GM12878 (cell line): ENCODE results near the gene DCUN1D3. TPM values are rescaled to one million over a fixed set of nuclear protein-coding genes. Genes with fewer than 3 reads are reported as not detected.

Source experiments
- polyA plus RNA-seq, 11 experiments: library from polyadenylated mRNA; depleted of rRNA in 4 of 11; unstranded in 6 of 11; stranded (reverse) in 5 of 11; fragments of >200 nt; fragmentation: Nextera tagmentation in 4 of 11; fragmentation: Illumina TruSeq in 1 of 11; extraction: Ambion mirVana in 4 of 11; extraction: Trizol in 1 of 11; gene quantifications; 1 replicate in 1 of 11; 2 replicates in 10 of 11; pipeline versions ENCODE4 v1.2.1 to v1.2.3, GENCODE V29; 2011 to 2016; ENCODE audit warnings: inconsistent platforms in 2 of 11, missing spikeins in 2 of 11, low read depth in 1 of 11
- small RNA-seq: library from RNA; depleted of rRNA; stranded (forward); fragments of <200 nt; gene quantifications from one replicate; pipeline ENCODE3, GENCODE V24; 2014
- total RNA-seq, 4 experiments: library from RNA; depleted of rRNA in 3 of 4; stranded (reverse); fragments of >200 nt in 3 of 4; fragmentation: Illumina TruSeq in 1 of 4; extraction: Trizol in 1 of 4; gene quantifications; 2 replicates each; pipeline versions ENCODE4 v1.2.1 to v1.2.3, GENCODE V29; 2013 to 2021

Gene DCUN1D3
- total and polyA plus RNA-seq, 10 of the 15 experiments (the other 5 are each of a cell fraction or from before 2014, with no cell fraction given), result 0.47 to 4.5 (median 1.9) TPM

Small RNA genes within 50 kb of the gene (small RNA-seq; reads per million reads assigned to genes)
- gene RF00618, result not detected

Other genes starting within 250 kb of the DCUN1D3 start
- 0.22 TPM in 1 of 2 replicates, not detected in the other for gene ACSM1, start 202.7 kb downstream of the DCUN1D3 start, total RNA-seq (2014; rRNA removed)
- gene ACSM1, start 202.7 kb downstream of the DCUN1D3 start, total RNA-seq (2014; rRNA removed; fragmentation: Illumina TruSeq; extraction: Trizol), result 0.09 and 0.22 TPM in 2 replicates
- gene ACSM1, start 202.7 kb downstream of the DCUN1D3 start, total RNA-seq (2021), result not detected in 2 replicates
- 0.15 and 0.26 TPM in 2 replicates for gene ACSM1, start 202.7 kb downstream of the DCUN1D3 start, polyA plus RNA-seq (2011; rRNA removed)
- gene ACSM1, start 202.7 kb downstream of the DCUN1D3 start, polyA plus RNA-seq (2014; fragmentation: Illumina TruSeq; extraction: Trizol), result 0.13 and 0.55 TPM in 2 replicates
- under 1 TPM; 0.11 TPM for gene ACSM1, start 202.7 kb downstream of the DCUN1D3 start, polyA plus RNA-seq (2014; fragmentation: Nextera tagmentation; extraction: Ambion mirVana)
- 0.14 and 0.22 TPM in 2 replicates for gene ACSM1, start 202.7 kb downstream of the DCUN1D3 start, polyA plus RNA-seq (2014; rRNA removed)
- gene ACSM1, start 202.7 kb downstream of the DCUN1D3 start, polyA plus RNA-seq (2016; fragmentation: Nextera tagmentation; extraction: Ambion mirVana), result not detected
- 46.3 and 48.4 TPM in 2 replicates for gene THUMPD1, start 158.5 kb downstream of the DCUN1D3 start, total RNA-seq (2014; rRNA removed)
- 48.5 and 49.5 TPM in 2 replicates for gene THUMPD1, start 158.5 kb downstream of the DCUN1D3 start, total RNA-seq (2014; rRNA removed; fragmentation: Illumina TruSeq; extraction: Trizol)
- 33.7 and 36.2 TPM in 2 replicates for gene THUMPD1, start 158.5 kb downstream of the DCUN1D3 start, total RNA-seq (2021)
- 35.5 and 61.3 TPM in 2 replicates for gene THUMPD1, start 158.5 kb downstream of the DCUN1D3 start, polyA plus RNA-seq (2011; rRNA removed)
- gene THUMPD1, start 158.5 kb downstream of the DCUN1D3 start, polyA plus RNA-seq (2014; fragmentation: Illumina TruSeq; extraction: Trizol), result 37.7 and 44.4 TPM in 2 replicates
- 10 to 100 TPM; 21.5 to 26.1 TPM for gene THUMPD1, start 158.5 kb downstream of the DCUN1D3 start, polyA plus RNA-seq (2014; fragmentation: Nextera tagmentation; extraction: Ambion mirVana)
- 28.9 and 31.7 TPM in 2 replicates for gene THUMPD1, start 158.5 kb downstream of the DCUN1D3 start, polyA plus RNA-seq (2014; rRNA removed)
- gene THUMPD1, start 158.5 kb downstream of the DCUN1D3 start, polyA plus RNA-seq (2016; fragmentation: Nextera tagmentation; extraction: Ambion mirVana), result 10 to 100 TPM; 45.2 to 49.5 TPM
- 4.5 and 7.7 TPM in 2 replicates for gene ACSM3, start 136.3 kb downstream of the DCUN1D3 start, total RNA-seq (2014; rRNA removed)
- gene ACSM3, start 136.3 kb downstream of the DCUN1D3 start, total RNA-seq (2014; rRNA removed; fragmentation: Illumina TruSeq; extraction: Trizol), result 5.4 and 6.5 TPM in 2 replicates
- 4.4 and 7.1 TPM in 2 replicates for gene ACSM3, start 136.3 kb downstream of the DCUN1D3 start, total RNA-seq (2021)
- gene ACSM3, start 136.3 kb downstream of the DCUN1D3 start, polyA plus RNA-seq (2011; rRNA removed), result 21.0 and 28.6 TPM in 2 replicates
- 6.7 and 7.5 TPM in 2 replicates for gene ACSM3, start 136.3 kb downstream of the DCUN1D3 start, polyA plus RNA-seq (2014; fragmentation: Illumina TruSeq; extraction: Trizol)
- 1 to 10 TPM; 5.0 to 6.8 TPM for gene ACSM3, start 136.3 kb downstream of the DCUN1D3 start, polyA plus RNA-seq (2014; fragmentation: Nextera tagmentation; extraction: Ambion mirVana)
- gene ACSM3, start 136.3 kb downstream of the DCUN1D3 start, polyA plus RNA-seq (2014; rRNA removed), result 4.2 and 4.9 TPM in 2 replicates
- gene ACSM3, start 136.3 kb downstream of the DCUN1D3 start, polyA plus RNA-seq (2016; fragmentation: Nextera tagmentation; extraction: Ambion mirVana), result 1 to 10 TPM; 6.9 to 7.9 TPM
- gene ERI2, start 93.9 kb downstream of the DCUN1D3 start, total RNA-seq (2014; rRNA removed), result 20.3 and 24.4 TPM in 2 replicates
- gene ERI2, start 93.9 kb downstream of the DCUN1D3 start, total RNA-seq (2014; rRNA removed; fragmentation: Illumina TruSeq; extraction: Trizol), result 19.9 and 24.4 TPM in 2 replicates
- gene ERI2, start 93.9 kb downstream of the DCUN1D3 start, total RNA-seq (2021), result 17.4 and 18.5 TPM in 2 replicates
- gene ERI2, start 93.9 kb downstream of the DCUN1D3 start, polyA plus RNA-seq (2011; rRNA removed), result 29.9 and 40.7 TPM in 2 replicates
- gene ERI2, start 93.9 kb downstream of the DCUN1D3 start, polyA plus RNA-seq (2014; fragmentation: Illumina TruSeq; extraction: Trizol), result 17.5 and 21.2 TPM in 2 replicates
- 1 to 10 TPM; 7.7 to 7.8 TPM for gene ERI2, start 93.9 kb downstream of the DCUN1D3 start, polyA plus RNA-seq (2014; fragmentation: Nextera tagmentation; extraction: Ambion mirVana)
- gene ERI2, start 93.9 kb downstream of the DCUN1D3 start, polyA plus RNA-seq (2014; rRNA removed), result 12.0 and 16.1 TPM in 2 replicates
- 10 to 100 TPM; 34.4 to 35.5 TPM for gene ERI2, start 93.9 kb downstream of the DCUN1D3 start, polyA plus RNA-seq (2016; fragmentation: Nextera tagmentation; extraction: Ambion mirVana)
- gene REXO5, start 93.8 kb downstream of the DCUN1D3 start, total RNA-seq (2014; rRNA removed), result 10.3 and 12.9 TPM in 2 replicates
- gene REXO5, start 93.8 kb downstream of the DCUN1D3 start, total RNA-seq (2014; rRNA removed; fragmentation: Illumina TruSeq; extraction: Trizol), result 9.9 and 11.0 TPM in 2 replicates
- gene REXO5, start 93.8 kb downstream of the DCUN1D3 start, total RNA-seq (2021), result 9.3 and 9.4 TPM in 2 replicates
- gene REXO5, start 93.8 kb downstream of the DCUN1D3 start, polyA plus RNA-seq (2011; rRNA removed), result 9.4 and 13.6 TPM in 2 replicates
- gene REXO5, start 93.8 kb downstream of the DCUN1D3 start, polyA plus RNA-seq (2014; fragmentation: Illumina TruSeq; extraction: Trizol), result 9.2 and 10.3 TPM in 2 replicates
- gene REXO5, start 93.8 kb downstream of the DCUN1D3 start, polyA plus RNA-seq (2014; fragmentation: Nextera tagmentation; extraction: Ambion mirVana), result 1 to 10 TPM; 3.8 to 4.1 TPM
- gene REXO5, start 93.8 kb downstream of the DCUN1D3 start, polyA plus RNA-seq (2014; rRNA removed), result 8.6 and 12.9 TPM in 2 replicates
- 10 to 100 TPM; 15.4 to 15.5 TPM for gene REXO5, start 93.8 kb downstream of the DCUN1D3 start, polyA plus RNA-seq (2016; fragmentation: Nextera tagmentation; extraction: Ambion mirVana)
- 24.9 and 27.2 TPM in 2 replicates for gene LYRM1, start 413 bp upstream of the DCUN1D3 start, total RNA-seq (2014; rRNA removed)
- gene LYRM1, start 413 bp upstream of the DCUN1D3 start, total RNA-seq (2014; rRNA removed; fragmentation: Illumina TruSeq; extraction: Trizol), result 37.2 and 41.0 TPM in 2 replicates
- gene LYRM1, start 413 bp upstream of the DCUN1D3 start, total RNA-seq (2021), result 18.4 and 19.4 TPM in 2 replicates
- 54.4 and 81.5 TPM in 2 replicates for gene LYRM1, start 413 bp upstream of the DCUN1D3 start, polyA plus RNA-seq (2011; rRNA removed)
- 43.8 and 44.8 TPM in 2 replicates for gene LYRM1, start 413 bp upstream of the DCUN1D3 start, polyA plus RNA-seq (2014; fragmentation: Illumina TruSeq; extraction: Trizol)
- gene LYRM1, start 413 bp upstream of the DCUN1D3 start, polyA plus RNA-seq (2014; fragmentation: Nextera tagmentation; extraction: Ambion mirVana), result 10 to 100 TPM; 36.9 to 43.7 TPM
- 29.3 and 30.2 TPM in 2 replicates for gene LYRM1, start 413 bp upstream of the DCUN1D3 start, polyA plus RNA-seq (2014; rRNA removed)
- gene LYRM1, start 413 bp upstream of the DCUN1D3 start, polyA plus RNA-seq (2016; fragmentation: Nextera tagmentation; extraction: Ambion mirVana), result 10 to 100 TPM; 38.9 to 40.5 TPM